ENCODE results near the gene EXOC6B.
A peak's percentile ranks its signal among the peaks of the same experiment; 100 is the strongest.

Gene EXOC6B

DNA sequence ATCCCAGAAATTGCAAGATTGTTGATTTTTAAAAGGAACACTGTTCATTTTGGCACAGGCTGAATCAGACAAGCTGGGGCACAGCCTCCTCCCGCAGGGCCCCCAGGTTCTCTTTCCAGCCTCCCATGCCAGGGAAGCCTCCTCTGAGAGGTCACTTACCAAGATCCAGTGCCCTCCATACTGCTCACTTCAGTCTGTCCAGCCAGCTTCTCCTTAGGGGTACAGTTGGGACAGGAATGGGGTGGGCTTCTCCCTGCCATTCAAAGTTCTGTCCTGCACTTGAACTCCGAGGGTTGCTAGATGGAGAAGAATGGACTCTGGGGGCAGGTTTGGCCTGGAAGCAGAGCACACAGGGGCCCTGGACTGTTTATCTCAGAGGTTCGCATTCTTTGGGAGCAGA lies 670.7 kb downstream of the EXOC6B start:
- DNase-seq: peak; percentile 17

DNA sequence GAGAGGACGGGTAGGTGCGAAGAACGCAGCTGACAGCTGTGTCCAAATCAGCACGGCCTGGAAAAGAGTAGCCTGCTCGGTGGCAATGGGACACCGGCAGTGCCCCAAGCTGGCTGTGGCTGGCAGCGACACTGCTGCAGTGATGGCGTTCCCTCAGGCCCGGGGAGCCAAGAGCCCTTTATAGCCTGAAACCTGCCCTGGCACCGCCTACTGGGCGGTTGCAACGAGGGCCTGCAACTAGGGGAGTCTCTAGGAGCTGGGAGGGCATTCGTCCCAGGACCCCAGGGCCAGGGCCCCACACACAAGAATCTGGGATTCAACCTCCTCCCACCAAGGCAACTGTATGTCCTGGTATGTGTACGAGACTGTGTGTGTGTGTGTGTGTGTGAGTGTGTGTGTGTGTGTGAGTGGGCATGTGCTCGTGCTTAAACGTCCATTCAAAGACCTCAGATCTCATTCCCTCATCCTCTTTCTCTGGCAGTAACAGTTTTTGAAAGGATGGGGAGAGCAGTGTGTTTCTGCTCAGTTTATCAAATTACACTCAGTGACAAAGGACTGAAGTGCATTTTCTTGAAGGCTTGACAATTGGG lies 671.4 kb downstream of the EXOC6B start:
- peak; percentile 27 for DNase-seq

DNA sequence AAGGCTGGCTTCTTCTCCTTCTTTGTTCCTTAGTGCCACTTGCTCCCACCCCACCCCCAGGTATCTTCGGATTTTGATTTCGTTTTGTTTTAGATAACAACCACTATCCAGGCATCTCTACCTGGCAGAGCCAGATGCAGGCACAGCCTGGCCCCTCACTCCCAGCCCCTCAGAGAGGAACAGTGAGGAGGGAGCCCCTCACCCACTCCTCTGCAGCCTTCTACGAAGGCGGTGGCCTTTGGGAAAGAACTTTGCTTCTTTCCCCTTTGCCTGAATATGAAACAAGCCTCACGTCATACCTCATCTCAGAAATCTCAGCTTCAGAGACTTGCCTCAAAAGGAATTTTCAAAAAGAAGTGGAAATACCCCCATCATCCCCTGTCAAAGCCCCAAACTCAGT lies 671.9 kb downstream of the EXOC6B start:
- no peak for DNase-seq

DNA sequence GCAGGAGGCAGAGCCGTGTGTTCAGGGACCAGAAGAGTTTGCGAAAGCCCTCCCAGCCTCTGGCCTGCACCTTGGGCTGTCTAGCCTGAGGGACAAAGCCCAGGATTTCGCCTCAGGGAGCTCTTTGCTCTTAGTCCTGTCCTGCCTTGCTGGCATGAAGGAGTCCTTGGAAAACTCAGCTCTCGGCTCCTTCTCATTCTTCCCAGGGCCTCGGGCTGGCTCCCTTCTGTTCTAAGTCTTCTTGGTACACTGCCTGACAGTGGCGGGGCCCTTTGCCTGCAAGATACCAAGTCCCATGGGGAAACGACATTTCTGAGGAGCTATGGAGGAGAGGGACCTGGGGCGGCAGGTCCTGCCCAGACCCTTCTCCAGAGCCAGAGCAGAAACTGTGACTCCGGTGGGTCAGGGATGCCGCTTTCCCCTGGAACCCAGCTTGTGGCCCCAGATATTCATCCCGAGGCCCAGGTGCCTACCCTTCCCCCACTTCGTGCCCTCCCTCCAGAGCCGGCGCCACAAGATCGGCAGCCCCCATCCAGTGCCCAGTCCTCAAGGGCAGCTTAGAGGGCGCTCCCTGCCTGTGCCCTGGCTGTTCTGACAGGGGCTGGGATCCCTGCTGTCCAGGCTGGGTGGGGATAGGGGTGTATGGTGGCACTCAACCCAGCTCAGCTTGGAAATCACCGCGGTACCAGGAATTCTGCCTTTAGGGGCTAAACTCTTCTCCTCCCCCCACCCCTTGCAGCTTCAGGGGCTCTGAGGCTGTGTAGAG lies 672.6 kb downstream of the EXOC6B start:
- peak; percentile 23 for DNase-seq

DNA sequence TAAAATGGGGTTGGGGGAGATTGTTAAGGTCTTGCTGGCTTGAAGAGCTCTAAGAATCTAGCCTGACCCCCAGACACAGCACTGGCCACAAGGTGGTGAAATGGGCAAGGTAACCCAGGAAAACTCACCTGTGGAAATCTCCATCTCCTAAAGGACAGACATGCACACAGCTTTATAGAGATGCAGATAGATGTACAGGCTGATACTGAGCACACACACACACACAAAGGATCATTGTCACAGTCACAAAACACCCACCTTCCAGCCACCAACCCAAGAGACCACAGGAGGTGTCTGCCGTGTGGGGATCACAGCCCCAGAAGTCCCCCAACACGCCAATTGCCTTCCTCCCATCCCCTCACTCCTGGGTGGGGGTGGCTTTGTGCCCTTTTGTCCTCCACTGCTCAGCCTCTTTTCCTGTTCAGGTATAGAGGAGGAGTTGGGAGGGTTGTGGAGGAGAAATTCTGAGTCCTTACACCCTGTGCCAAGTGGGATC lies 674.9 kb downstream of the EXOC6B start:
- peak; percentile 32 for DNase-seq

DNA sequence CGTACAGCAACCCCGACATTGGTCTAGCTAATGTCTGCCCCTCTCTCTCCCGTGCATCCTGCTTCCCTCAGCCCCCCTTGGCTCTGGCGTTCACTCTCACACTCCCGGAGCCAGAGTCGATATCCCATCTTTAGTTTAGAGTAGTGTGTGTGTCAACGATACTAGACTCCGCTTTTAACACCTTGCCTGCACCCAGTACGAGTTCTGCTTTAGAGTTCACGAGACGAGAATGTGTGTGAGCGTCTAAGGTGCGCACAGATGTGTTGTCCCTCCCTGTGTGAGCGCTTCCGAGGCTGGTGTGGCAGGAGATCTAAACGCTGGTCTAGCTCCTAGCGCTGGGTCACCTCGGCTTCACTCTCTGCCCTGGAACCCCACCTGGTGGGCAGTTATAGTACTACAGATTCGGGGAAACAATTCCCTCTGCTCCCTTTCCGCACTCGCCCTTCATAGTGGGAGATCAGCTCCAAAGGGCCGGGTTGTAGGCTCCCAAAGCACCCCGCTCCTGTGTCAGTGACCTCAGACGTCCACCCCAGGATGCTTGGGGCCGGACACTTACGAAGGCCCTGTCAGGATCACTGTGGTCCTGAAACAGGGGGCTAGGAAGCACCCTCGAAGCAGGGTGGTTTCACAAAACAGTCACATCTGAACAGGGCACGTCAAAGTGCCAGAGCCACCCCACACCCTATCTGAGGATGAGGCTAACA lies 675.5 kb downstream of the EXOC6B start:
- peak; percentile 92 for DNase-seq

DNA sequence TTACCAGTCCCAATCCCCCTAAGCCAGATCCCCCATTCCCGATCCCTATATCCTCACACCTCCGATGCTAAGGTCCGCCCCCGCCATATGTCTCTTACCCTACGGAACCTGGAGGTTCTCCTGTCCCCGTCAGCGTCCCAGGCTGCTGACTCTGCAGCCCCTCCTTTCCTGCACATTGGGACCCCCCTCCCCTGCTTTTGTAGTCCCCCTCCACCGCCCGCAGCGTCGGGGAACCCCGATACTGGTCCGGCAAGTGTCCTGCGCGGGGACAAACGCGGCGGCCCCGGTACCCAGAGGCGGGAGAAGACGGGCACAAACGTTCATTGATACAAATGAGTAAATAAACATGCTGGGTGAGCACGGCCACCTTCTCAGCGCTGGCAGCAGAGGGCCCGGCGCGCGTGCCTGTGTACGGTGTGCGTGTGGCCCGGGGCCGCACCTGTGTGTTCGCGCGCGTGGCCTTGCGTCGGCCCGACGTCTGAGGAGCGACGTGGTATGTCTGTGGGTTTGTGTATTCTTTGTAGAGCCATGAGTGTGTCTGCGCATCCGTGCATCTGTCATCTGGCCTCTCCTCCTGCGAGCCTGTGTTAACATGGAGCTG lies 676.2 kb downstream of the EXOC6B start:
- DNase-seq: peak; percentile 61

DNA sequence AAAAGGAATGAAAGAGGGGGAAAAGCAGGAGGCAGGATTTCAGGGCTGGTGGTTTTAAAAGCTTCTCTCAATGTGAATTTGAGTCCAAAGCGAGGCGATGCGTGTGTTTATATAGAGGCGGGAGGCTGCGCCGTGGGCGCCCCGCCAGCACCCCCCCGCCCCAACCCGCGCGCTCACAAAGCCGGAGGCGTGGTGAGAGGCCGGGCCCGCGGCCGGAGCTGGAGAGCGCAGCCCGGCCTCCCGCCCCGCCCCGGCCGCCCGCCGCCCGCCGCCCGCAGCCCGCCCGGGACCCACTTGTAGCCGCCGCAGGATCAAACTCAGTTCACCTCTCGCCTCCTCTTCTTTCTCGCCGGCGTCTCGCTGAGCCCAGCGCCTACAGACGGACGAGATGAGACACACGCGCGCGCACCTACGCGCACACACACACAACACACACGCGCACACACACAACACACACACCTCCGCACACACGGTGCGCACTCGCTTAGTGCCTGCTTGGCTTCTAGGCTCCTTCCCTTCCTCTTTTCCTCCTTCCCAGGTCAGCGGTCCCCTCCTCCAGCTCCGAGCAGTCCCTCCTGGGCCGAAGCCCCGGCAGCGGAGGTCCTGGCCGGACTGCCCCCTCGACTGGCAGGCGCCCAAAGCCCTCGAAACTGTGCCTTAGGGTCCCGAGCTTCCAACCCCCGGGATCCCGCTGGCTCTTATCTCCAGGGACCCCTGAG lies 676.8 kb downstream of the EXOC6B start:
- DNase-seq: peak; percentile 84

DNA sequence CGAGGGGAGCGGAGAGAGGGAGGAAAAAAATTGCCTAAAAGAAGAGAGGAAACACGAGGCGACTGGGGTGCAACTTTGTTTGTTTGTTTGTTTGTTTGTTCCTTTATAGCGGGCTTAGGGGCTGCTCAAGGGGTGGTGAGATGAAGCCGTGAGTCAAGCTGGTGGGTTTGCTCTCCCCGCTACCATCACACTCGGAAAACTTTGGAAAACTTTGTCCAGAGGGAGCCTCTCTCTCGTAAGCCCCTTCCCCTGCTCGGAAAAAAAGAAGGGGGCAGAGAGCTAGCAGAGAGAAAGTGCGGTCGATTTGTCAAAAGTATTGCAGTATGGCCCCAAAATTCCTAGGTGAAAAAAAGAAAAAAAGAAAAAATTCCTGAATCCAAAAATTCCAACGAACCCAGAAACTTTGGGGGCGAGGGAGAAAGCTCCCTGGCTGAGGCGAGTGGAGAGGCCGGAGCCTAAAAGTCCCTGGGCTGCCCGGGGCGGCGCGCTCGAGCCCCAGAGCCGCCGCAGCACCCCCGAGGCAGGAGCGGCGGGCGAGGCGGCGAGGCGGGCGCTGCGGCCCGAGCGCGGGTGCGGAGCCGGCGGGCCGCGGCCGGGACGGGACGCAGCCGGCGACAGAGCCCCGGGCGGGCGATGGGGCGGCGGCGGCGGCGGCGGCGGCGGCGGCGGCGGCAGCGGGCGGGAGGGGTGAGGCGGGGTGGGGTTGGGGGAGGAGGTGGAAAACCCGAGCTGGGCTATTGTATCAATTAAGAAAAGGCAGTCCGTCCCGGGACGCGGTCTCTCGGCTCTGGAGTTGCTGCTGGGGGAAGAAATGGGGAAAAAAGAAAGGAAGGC lies 677.6 kb downstream of the EXOC6B start:
- DNase-seq: peak; percentile 44

DNA sequence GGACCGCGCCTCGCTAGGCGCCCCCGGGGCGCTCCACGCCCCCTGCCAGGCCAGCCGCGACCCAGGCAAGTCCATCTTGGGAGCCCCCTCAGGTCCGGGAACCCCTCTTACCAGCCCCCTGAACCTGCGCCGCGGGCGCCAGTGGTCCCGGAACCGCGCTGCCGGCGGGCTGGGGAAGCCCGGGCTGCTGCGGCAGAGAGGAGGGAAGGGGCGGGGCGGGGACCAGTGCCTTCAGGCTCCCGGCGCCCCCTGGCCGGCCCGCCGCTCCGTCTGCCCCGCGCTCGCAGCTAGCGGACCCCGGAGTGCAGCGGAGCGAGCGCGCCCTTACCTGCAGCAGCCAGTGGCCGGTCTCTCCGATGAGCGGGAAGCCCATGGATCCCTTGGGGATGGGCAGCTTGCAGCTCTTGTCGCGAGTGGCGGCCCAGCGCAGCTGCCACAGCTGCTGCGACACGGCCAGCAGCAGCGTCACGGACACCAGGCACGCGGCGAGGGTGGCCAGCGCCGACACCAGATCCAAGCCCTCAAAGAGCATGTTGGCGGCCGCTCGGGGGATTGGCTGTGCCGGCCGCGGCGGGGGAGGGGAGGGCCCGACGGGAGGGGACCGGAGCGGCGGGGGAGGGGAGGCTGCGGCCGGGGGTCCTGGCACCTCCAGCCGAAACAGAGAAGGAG lies 678.4 kb downstream of the EXOC6B start, which contains the start of gene CYP26B1:
TSS of gene CYP26B1 (minus strand) at position 560 of the 669 bp plus-strand sequence. CDS start at position 532, 28 bp downstream.
- DNase-seq: peak; percentile 71

DNA sequence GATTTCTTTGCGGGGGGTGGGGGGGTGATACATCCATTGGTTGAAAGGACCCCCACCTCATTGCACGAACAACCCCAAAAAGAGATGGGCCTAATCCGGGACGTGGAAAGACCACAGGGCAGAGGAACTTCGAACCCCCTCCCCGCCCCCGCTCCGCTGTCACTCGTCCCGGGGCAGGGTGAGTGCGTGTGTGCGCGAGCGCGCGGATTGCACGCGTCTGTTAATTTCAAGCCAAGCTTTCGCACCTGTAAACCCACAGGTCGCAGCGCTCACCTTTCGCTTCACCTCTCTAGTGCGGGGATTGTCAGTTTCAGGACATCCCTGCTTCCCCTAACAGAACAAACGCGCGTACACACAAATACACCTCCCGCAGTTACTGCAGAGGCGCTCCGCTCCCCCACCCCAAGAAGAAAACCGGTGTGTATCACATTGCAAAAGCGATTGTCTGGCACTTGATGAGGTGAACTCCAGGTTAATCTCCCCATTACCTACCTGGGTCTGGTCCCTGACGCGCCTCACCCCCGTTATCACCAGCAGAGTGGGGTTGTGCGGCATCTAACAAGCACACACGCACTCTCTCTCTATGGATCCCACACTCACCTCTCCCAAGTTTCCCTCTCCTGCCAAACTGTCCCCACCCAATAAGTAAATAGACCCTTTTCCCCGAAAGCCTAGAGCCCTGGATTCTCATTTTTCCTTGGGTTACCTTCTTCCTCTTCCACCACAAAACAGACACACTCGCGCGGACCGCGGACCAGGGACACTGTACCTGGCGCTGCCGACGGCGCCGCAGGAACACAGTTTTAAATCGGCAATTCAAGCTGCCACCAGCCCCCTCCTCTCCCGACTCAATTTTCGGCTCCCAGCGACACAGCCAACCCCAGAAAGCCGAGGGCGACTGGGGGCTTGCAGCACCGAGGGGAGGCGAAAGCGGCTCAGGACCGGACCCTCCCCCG lies 679.2 kb downstream of the EXOC6B start:
- peak; percentile 47 for DNase-seq

DNA sequence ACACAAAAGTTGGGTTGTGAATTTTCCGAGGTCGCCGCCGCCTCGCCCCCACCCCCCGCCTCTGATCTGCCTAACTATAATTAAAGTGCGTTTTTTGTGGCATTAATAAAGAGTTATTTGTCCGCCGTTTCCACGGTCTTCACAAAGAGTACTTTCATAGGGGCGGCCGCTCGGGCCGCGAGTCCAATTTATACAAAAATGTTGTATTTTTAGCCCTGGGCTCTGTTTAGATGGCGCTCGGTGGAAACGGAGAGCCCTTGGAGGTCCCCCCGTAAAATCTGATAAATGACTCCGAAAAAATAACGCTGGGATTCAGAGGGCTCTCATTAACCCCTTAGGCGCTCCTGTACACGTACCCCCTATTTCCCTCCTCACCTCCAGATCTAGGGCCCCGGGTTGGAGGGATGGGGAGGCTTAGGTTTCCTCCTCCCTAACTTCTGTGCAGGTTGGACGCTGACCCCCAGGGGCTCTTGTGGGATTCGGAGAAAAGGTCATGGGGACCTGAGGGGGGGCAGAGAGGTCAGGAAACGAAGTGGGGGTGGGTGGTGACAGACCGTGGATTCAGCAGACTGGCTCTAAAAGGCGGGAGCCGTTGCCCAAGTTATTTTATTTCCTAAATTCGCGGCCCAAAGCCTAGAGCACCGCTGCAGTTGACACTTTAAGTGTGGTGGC lies 680.0 kb downstream of the EXOC6B start:
- DNase-seq: no peak

DNA sequence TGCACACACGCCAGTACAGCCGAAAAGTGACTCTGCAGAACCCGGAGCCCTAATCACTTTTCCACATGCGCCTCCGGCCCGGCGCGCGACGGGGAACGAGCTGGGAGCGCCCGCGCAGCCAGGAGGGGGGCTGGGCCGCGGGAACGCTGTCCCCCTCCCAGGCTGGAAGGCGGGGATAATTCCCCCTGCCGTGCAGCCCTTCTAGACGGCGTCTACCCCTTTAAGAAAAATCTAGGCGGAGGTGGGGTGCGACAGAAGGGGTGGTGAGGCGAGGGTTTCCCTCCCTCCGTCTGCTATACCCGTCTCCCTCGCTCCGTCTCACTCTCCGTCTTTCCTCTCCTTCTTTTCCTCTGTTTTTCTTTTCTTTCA lies 680.6 kb downstream of the EXOC6B start:
- peak; percentile 83 for DNase-seq

DNA sequence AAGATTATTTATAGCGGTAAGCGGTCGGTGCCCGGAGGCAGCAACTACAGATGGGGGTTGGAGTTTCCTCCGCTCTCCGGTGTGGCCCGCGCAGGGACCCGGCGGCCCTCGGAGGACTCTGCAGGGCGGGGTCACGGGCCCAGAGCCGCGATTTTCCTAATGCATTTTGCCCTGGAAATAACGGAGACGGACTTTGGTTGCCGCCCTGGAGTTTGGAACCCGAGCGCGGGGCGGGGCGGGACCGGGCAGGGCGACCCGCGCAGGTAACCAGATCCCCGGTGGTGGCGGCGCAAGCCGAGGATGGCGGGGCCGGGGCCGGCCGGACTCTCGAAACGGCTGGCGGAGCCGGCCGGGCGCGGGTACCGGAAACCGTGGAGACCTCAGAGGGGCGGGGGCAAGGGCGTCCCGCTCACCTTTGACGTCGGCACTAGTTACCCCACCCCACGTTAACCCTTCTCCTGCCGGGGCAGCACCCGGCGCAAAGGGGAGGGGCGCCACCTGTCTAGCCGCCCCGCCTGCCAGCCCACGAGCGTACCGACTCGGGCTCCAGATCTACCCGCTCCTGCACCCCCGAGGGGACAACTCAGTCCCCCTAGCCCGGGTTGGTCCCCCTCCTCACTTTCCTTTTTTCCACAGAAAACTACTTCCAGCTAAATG lies 681.1 kb downstream of the EXOC6B start:
- DNase-seq: peak; percentile 82

DNA sequence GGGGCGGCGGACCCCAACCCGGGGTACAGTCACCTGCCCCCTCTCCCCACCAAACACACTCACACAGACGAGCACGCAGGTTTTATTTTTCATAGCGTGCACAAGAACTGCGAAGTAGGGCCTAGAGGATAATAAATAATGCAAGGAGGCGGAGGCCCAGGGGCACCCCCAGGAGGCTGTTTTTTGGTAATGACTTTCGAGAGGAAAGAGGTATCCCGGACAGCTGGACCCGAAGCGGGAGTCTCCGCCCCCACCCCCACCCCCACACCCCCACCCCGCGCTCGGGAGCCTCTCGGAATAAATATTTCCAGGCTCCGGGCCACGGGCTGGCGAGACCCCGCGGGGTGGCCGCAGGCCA lies 681.6 kb downstream of the EXOC6B start:
- DNase-seq: peak; percentile 90

DNA sequence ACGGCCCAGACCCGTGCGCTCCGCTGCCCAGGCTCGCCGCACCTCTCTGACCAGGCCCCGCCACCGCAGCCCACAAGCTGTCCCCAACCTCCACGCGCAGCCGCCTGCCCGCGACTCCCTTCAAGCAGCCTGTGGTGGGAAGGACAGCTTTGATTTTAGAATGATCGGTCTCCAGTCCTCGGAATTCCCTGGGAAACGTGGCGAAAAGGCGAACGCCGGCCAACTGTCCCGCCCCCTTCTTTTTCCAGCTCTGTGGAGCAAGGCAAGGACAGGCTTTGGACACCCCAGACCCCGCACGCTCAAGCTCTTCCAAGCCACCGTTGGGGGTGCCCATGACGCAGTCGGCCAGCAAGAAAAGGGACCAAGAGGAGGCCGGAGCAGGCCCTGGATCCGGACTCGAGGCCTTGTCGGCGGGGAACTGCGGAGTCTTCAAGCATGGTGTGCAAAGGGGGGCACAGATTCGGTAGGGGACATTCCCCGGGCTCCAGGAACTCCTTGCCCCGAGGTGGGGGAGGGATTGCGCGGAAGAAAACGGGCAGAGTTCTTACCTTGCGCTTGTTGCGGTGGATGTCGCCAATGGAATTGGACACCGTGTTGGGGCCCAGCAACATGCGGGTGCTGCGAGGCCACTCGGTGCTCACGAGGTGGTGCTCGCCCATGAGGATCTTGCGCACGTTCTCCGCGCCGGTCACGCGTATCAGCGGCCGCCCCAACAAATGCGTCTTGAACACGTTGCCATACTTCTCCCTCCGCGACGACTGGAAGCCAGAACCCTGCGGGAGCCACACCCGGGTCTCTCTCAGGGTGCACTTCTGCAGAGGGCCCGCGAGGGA lies 682.2 kb downstream of the EXOC6B start:
- DNase-seq: peak; percentile 66

DNA sequence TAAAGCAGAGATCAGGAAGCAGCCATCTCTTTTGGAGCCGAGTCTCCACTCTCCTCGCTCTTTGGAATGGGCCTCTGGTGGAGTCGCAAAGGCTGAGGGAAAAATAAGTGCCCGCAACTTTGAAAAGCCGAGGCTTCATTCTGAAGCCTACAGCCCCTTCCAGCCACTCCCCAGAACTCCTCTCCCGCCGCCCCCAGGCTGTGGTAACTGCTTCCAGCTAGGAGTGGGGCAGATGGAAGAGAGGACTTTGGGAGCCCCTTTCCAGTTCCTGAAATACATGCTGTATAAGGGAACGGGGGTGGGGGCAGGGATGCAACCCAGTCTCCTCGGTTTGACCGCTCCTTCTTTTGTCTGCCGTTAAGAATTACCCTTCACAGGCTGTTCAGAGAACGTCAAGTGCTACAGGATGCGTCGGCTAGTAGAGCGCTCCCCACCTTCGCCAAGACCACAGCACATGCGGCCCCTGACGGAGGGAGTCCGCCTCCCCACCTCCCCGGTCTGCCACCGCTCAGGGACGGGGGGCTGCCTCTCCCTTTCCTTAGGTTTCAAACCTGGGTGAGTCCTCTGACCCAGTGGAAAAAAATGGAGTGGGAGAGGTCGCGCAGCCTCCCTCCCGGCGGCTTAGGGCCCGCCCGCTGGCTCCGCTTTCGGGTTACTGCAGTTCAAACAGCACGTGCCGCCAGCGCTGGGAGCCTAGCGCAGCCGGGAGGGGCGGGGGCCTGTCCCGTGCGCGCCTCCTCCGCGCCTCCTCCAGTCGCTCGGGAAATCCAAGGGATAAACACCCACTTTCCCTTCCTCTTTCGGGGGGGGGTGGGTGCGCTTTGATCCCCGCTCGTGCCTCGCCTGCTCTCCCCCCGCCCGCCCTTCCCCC lies 683.0 kb downstream of the EXOC6B start:
- peak; percentile 85 for DNase-seq

Measured in right forelimb (tissue), 1 donor.